GM21737 (cell line): Measurements from ENCODE around the gene MECR.

Source experiments
- ATAC-seq: cut with Tn5 transposase; IDR thresholded peaks from one replicate; pipeline ENCODE4 v1.9.1; 2021; ENCODE audit warnings: mild to moderate bottlenecking, moderate library complexity; ENCODE audit not compliant: unreplicated experiment

The MECR gene

GRCh38 chr1:29230553-29231378 is at the start of gene MECR:
MECR (minus strand) TSS chr1:29230934; CDS start chr1:29230906, 28 bp downstream.
- peak; percentile 91 for ATAC-seq

GRCh38 chr1:29279951-29280391 is 49.2 kb upstream of the MECR start:
- no peak for ATAC-seq

- ATAC-seq = no peak
Measured at GRCh38 chr1:29279406-29279805, 48.7 kb upstream of the MECR start.

GRCh38 chr1:29278124-29278523 is 47.4 kb upstream of the MECR start:
- ATAC-seq = no peak

GRCh38 chr1:29275435-29275834 is 44.7 kb upstream of the MECR start:
- no peak for ATAC-seq

- ATAC-seq = no peak
Measured at GRCh38 chr1:29272147-29272907, 41.6 kb upstream of the MECR start.

GRCh38 chr1:29271724-29272123 is 41.0 kb upstream of the MECR start:
- no peak for ATAC-seq

- ATAC-seq = no peak
Measured at GRCh38 chr1:29270929-29271521, 40.3 kb upstream of the MECR start.

GRCh38 chr1:29269382-29269781 is 38.6 kb upstream of the MECR start:
- no peak for ATAC-seq

- ATAC-seq = no peak
Measured at GRCh38 chr1:29267321-29268070, 36.8 kb upstream of the MECR start.

GRCh38 chr1:29266912-29267311 is 36.2 kb upstream of the MECR start:
- no peak for ATAC-seq

- no peak for ATAC-seq
Measured at GRCh38 chr1:29264773-29265389, 34.1 kb upstream of the MECR start.

GRCh38 chr1:29260531-29260930 is 29.8 kb upstream of the MECR start:
- ATAC-seq = no peak

GRCh38 chr1:29259802-29260441 is 29.2 kb upstream of the MECR start:
- ATAC-seq = no peak

GRCh38 chr1:29258976-29259801 is 28.5 kb upstream of the MECR start:
- no peak for ATAC-seq

- ATAC-seq = no peak
Measured at GRCh38 chr1:29258189-29258975, 27.6 kb upstream of the MECR start.

GRCh38 chr1:29256979-29257804 is 26.5 kb upstream of the MECR start:
- no peak for ATAC-seq

GRCh38 chr1:29256394-29256793 is 25.7 kb upstream of the MECR start:
- no peak for ATAC-seq
